ENCODE data around the gene RNF19B. TPM values are rescaled to one million over a fixed set of nuclear protein-coding genes. Genes with fewer than 3 reads are reported as not detected.

The RNF19B gene
- total and polyA plus RNA-seq, 7 donors: 10.4 to 32.5 (median 18.8) TPM

DNA sequence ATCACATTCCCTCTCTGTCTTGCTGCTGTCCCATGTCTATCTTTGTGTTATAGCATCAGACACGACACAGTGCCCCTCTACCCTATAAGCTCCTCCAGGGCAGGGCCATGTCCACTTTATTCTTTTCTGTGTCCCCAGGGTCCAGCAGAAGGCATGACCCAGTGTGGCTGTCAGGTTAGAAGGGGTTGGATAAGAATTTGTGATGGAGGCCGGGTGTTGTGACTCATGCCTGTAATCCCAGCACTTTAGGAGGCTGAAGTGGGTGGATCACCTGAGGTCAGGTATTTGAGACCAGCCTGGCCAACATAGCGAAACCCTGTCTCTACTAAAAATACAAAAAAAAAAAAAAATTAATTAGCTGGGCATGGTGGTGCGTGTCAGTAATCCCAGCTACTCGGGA is 26.3 kb upstream of the RNF19B start:
- DNase-seq (no peak), ATAC-seq (no peak)
- no peak overlapping the region for H3K27ac ChIP-seq
- no peaks in the 10 kb centered on the region for H3K36me3 ChIP-seq (ENCODE audit: insufficient read depth in 1 of 2, low read depth in 1 of 2)
- H3K4me3 ChIP-seq: no peak overlapping the region
- intact Hi-C loops (cut with DNase I): no loop called here
- H3K27me3 ChIP-seq (ENCODE audit: insufficient read depth in 3 of 3, low read length in 2 of 3): no peaks in the 10 kb centered on the region
- no peaks in the 10 kb centered on the region for H3K9me3 ChIP-seq
- TF ChIP-seq, protein P1, sequence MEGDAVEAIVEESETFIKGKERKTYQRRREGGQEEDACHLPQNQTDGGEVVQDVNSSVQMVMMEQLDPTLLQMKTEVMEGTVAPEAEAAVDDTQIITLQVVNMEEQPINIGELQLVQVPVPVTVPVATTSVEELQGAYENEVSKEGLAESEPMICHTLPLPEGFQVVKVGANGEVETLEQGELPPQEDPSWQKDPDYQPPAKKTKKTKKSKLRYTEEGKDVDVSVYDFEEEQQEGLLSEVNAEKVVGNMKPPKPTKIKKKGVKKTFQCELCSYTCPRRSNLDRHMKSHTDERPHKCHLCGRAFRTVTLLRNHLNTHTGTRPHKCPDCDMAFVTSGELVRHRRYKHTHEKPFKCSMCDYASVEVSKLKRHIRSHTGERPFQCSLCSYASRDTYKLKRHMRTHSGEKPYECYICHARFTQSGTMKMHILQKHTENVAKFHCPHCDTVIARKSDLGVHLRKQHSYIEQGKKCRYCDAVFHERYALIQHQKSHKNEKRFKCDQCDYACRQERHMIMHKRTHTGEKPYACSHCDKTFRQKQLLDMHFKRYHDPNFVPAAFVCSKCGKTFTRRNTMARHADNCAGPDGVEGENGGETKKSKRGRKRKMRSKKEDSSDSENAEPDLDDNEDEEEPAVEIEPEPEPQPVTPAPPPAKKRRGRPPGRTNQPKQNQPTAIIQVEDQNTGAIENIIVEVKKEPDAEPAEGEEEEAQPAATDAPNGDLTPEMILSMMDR (IDR thresholded peaks at IDR 0.05): no peak
- WGBS, 3 donors: 83 to 89% (median 88%) methylated on average over 5 of the region's 5 CpGs
- peaks cover 30% of the 10 kb centered on the region for H3K4me1 ChIP-seq

DNA sequence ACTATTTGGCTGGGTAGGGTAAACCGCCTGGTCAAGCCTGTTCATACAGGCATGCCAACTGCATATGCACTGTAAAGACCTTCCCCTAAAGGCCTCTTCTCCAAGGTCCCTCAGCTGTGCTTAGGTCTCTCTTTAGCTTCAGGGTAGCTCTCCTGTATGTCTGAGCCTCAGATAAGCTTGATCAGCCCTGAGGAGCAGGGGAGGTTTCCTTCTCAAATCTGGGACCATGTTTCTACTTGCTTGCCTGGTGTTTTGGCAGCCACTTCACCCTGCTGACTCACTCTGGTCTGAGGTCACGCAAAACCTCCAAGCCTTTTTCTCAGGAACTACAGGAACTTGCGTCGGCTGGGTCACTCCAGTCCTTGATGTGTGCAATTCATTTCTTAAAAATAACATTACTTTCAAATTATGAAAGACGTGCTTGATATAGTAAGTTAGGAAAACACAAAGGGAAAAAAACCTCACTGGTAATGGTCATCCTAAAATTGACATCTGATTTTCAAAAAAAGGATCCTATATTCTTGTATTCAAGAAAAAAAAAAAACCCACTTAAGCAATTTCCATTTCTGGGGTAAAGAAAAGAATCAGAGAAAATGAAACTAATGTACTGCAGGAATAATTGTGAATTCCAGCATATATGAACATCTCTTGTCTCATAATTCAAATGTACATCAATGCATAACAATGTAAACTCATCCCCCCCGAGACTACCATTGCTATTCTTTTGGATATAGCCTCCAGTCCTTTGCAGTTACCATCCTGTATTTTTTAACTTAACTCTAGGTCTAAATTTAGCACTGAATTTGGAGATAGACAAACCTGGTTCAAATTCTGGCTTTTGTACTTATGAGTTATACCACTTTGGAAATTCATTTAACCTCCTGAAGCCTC is 24.8 kb upstream of the RNF19B start:
- H3K9me3 ChIP-seq: no peaks in the 10 kb centered on the region
- ATAC-seq: peak; percentile 60 to 68 (median 63)
- no peaks in the 10 kb centered on the region for H3K36me3 ChIP-seq (ENCODE audit: insufficient read depth in 1 of 2, low read depth in 1 of 2)
- peak overlapping the region; percentile 58 for H3K27ac ChIP-seq
- H3K27me3 ChIP-seq (ENCODE audit: insufficient read depth in 3 of 3, low read length in 2 of 3): no peaks in the 10 kb centered on the region
- H3K4me1 ChIP-seq: peaks cover 30% of the 10 kb centered on the region
- WGBS, 3 donors: 44 to 57% (median 52%) methylated on average over 6 of the region's 6 CpGs
- intact Hi-C loops (cut with DNase I): no loop called here
- TF ChIP-seq, protein P1 (IDR thresholded peaks at IDR 0.05): no peak
- peak overlapping the region; percentile 2 for H3K4me3 ChIP-seq
- DNase-seq: peak; percentile 72 to 78

DNA sequence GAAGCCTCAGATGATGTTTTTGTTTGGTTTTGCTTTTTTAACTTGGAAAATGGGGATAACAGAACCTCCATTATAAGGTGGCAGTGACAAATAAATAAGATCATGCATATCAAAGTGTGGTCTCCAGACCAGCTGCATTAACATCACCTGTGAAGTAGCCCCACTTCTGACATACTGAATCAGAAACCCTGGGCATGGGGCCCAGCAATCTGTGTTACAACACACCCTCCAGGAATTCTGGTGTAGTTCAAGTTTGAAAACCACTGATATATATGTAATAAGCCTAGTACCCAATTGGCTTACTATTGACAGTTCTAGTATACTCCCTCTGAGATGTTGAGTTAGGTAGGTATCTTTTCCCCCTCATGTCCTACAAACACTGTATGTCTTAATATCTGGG is 24.1 kb upstream of the RNF19B start:
- H3K27me3 ChIP-seq (ENCODE audit: insufficient read depth in 3 of 3, low read length in 2 of 3): no peaks in the 10 kb centered on the region
- H3K36me3 ChIP-seq (ENCODE audit: insufficient read depth in 1 of 2, low read depth in 1 of 2): no peaks in the 10 kb centered on the region
- ATAC-seq (peak in 1 of 4 donors; percentile 4), DNase-seq (peak in 1 of 2 donors; percentile 37)
- peak overlapping the region; percentile 53 for H3K27ac ChIP-seq
- intact Hi-C loops (cut with DNase I): no loop called here
- TF ChIP-seq, protein P1 (IDR thresholded peaks at IDR 0.05): no peak
- no peak overlapping the region for H3K4me3 ChIP-seq
- peaks cover 27% of the 10 kb centered on the region for H3K4me1 ChIP-seq
- no peaks in the 10 kb centered on the region for H3K9me3 ChIP-seq

DNA sequence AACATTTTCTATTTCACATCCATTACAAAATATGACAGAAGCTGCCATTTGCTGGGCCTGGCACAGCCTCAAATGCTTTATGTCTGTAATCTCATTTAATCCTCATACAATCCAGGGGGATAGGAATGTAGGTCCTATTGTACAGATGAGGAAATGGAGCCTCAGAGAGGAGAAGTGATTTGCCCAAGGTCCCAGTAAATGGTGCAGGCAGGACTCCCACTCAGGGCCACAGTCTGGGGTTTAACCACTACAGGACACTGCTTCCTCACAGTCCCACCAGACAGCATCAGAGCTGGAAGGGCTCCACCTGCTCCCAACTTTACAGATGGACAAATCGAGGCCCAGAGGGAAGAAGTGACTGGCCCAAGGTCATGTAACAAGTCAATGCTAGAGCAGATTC is 20.6 kb upstream of the RNF19B start:
- 75 to 89% (median 83%) methylated on average over 1 of the region's 1 CpG for WGBS, 3 donors
- ATAC-seq: no peak

More for the DNA sequence above, 20.6 kb upstream of the RNF19B start:
- Histone ChIP-seq H3K4me1 (peaks cover 13% of the 10 kb centered on the region), H3K9me3 (no peaks in the 10 kb centered on the region), H3K27me3 (ENCODE audit: insufficient read depth in 3 of 3, low read length in 2 of 3) (no peaks in the 10 kb centered on the region), H3K36me3 (ENCODE audit: insufficient read depth in 1 of 2, low read depth in 1 of 2) (no peaks in the 10 kb centered on the region), H3K27ac (no peak overlapping the region), H3K4me3 (no peak overlapping the region)
- intact Hi-C loops (cut with DNase I): no loop called here
- TF ChIP-seq, protein P1 (IDR thresholded peaks at IDR 0.05): no peak
- no peak for DNase-seq

All from psoas muscle (tissue), 8 donors.